Endothelial cell of hepatic sinusoid (primary cell): ENCODE measurements around the gene KRTAP13-1.

Source experiments
- in situ Hi-C: cut with HindIII; loops from 2 replicates; pipeline ENCODE4 v1.10.0; 2017; ENCODE audit warnings: low sequenced_read_pairs

Gene KRTAP13-1

GRCh38 chr21:30395731-30396130, at the start of gene KRTAP13-1:
Gene KRTAP13-1 (plus strand): TSS chr21:30396031. CDS start chr21:30396087, 56 bp downstream.
- in situ Hi-C loops = no loop called here

GRCh38 chr21:30348506-30348905, 47.3 kb upstream of the KRTAP13-1 start, which contains the start of gene KRTAP23-1:
Gene KRTAP23-1 (minus strand): TSS chr21:30348606. CDS start chr21:30348606, 0 bp downstream.
- in situ Hi-C loops = no loop called here

- in situ Hi-C loops = no loop called here
These were observed 46.3 kb upstream of the KRTAP13-1 start for GRCh38 chr21:30349572-30349971.

GRCh38 chr21:30351534-30351933, 44.3 kb upstream of the KRTAP13-1 start:
- in situ Hi-C loops = no loop called here

- in situ Hi-C loops = no loop called here
These were observed 41.4 kb upstream of the KRTAP13-1 start for GRCh38 chr21:30354308-30355005.

- in situ Hi-C loops = no loop called here
These were observed 39.9 kb upstream of the KRTAP13-1 start for GRCh38 chr21:30355906-30356305.

- in situ Hi-C loops = no loop called here
These were observed 23.6 kb upstream of the KRTAP13-1 start, which contains the start of gene KRTAP13-2 for GRCh38 chr21:30372139-30372770. Gene KRTAP13-2 (minus strand): TSS chr21:30372271. CDS start chr21:30372213, 58 bp downstream.

GRCh38 chr21:30382201-30382600, 13.6 kb upstream of the KRTAP13-1 start:
- in situ Hi-C loops = no loop called here

GRCh38 chr21:30391492-30392025, 4.3 kb upstream of the KRTAP13-1 start:
- in situ Hi-C loops = no loop called here

GRCh38 chr21:30408782-30409494, 13.1 kb downstream of the KRTAP13-1 start:
- in situ Hi-C loops = no loop called here

- in situ Hi-C loops = no loop called here
These were observed 20.2 kb downstream of the KRTAP13-1 start for GRCh38 chr21:30415993-30416392.

GRCh38 chr21:30425826-30426225, 30.0 kb downstream of the KRTAP13-1 start, which contains the start of gene KRTAP13-3:
Gene KRTAP13-3 (minus strand): TSS chr21:30425926. CDS start chr21:30425912, 14 bp downstream.
- in situ Hi-C loops = no loop called here

GRCh38 chr21:30426731-30427130, 30.9 kb downstream of the KRTAP13-1 start:
- in situ Hi-C loops = no loop called here

GRCh38 chr21:30430170-30430655, 34.4 kb downstream of the KRTAP13-1 start, which contains the start of gene KRTAP13-4:
Gene KRTAP13-4 (plus strand): TSS chr21:30430220. CDS start chr21:30430276, 56 bp downstream.
- in situ Hi-C loops = no loop called here

GRCh38 chr21:30434033-30434631, 38.3 kb downstream of the KRTAP13-1 start:
- in situ Hi-C loops = no loop called here

- in situ Hi-C loops = no loop called here
These were observed 41.3 kb downstream of the KRTAP13-1 start for GRCh38 chr21:30437010-30437565.

- in situ Hi-C loops = no loop called here
These were observed 44.1 kb downstream of the KRTAP13-1 start, which contains the start of gene KRTAP15-1 for GRCh38 chr21:30439975-30440374. Gene KRTAP15-1 (plus strand): TSS chr21:30440275. CDS start chr21:30440328, 53 bp downstream.

GRCh38 chr21:30443226-30443625, 47.4 kb downstream of the KRTAP13-1 start:
- in situ Hi-C loops = no loop called here

GRCh38 chr21:30444204-30444603, 48.4 kb downstream of the KRTAP13-1 start:
- in situ Hi-C loops = no loop called here
